ENCODE results near the gene CD38.

DNA sequence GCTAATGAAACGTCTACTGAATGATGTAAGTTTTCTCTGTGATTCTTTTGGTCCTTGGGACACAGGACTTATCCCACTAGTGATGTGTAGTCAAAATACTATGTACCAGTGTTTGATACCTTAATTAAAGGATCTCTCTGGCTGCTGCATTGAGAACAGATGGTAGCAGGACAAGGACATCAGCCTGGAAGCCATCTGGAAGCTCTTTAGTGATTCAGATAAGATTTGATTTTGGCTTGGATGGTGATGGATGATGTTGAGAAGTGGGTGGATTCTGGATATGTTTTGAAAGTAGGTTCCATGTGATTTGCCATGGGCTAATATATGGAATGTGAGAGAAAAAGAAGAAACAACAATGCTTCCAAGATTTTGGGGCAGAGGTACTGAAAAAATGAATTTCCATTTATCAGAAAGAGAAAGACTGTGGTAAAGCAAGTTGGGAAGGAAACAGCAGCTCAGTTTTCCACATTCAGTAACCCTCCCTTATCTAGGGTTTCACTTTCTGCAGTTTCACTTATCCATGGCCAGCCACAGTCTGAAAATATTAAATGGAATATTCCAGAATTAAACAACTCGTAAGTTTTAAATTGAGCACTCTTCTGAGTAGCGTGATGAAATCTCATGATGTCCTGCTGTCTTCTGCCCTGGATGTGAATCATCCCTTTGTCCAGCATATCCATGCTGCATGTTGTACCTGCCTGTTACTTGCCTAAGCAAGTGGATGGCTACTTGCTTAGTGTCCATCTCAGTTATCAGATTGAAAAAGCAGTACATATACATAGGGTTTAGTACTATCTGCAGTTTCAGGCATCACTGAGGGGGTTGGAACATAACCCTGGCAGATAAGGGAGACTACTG, 15.6 kb downstream of the CD38 start:
- TF ChIP-seq, protein P1, sequence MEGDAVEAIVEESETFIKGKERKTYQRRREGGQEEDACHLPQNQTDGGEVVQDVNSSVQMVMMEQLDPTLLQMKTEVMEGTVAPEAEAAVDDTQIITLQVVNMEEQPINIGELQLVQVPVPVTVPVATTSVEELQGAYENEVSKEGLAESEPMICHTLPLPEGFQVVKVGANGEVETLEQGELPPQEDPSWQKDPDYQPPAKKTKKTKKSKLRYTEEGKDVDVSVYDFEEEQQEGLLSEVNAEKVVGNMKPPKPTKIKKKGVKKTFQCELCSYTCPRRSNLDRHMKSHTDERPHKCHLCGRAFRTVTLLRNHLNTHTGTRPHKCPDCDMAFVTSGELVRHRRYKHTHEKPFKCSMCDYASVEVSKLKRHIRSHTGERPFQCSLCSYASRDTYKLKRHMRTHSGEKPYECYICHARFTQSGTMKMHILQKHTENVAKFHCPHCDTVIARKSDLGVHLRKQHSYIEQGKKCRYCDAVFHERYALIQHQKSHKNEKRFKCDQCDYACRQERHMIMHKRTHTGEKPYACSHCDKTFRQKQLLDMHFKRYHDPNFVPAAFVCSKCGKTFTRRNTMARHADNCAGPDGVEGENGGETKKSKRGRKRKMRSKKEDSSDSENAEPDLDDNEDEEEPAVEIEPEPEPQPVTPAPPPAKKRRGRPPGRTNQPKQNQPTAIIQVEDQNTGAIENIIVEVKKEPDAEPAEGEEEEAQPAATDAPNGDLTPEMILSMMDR (conservative IDR thresholded peaks at IDR 0.05 in 1 of 2, IDR thresholded peaks at IDR 0.05 in 1 of 2; ENCODE audit: extremely low read depth in 1 of 2, insufficient read depth in 1 of 2, low read depth in 1 of 2, low read length in 2 of 2): no peak
- TF ChIP-seq EZH2 (IDR thresholded peaks at IDR 0.05; ENCODE audit: borderline replicate concordance, low read length): no peak

Measured in mammary epithelial cell (primary cell).